ENCODE data around the gene ENOPH1.
"Not testable (repeated sequence)": the region's sequence is repeated elsewhere in the genome, so short reads cannot be mapped to it uniquely, and the experiment has no call there.

Gene ENOPH1

GRCh38 chr4:82475931-82476330 is 45.5 kb downstream of the ENOPH1 start:
- not testable (repeated sequence) for H3K27ac Mint-ChIP-seq, H3K9me3 Mint-ChIP-seq, H3K4me1 Mint-ChIP-seq

GRCh38 chr4:82477469-82477868 is 47.1 kb downstream of the ENOPH1 start:
- peaks cover 25% of the 10 kb centered on the region for H3K36me3 Mint-ChIP-seq
- not testable (repeated sequence) for H3K4me1 Mint-ChIP-seq, H3K27ac Mint-ChIP-seq, ATAC-seq, H3K4me3 Mint-ChIP-seq, H3K9me3 Mint-ChIP-seq, H3K27me3 Mint-ChIP-seq

More at GRCh38 chr4:82475931-82476330, 45.5 kb downstream of the ENOPH1 start:
- H3K36me3 Mint-ChIP-seq = peaks cover 21% of the 10 kb centered on the region
- not testable (repeated sequence) for H3K4me3 Mint-ChIP-seq, H3K27me3 Mint-ChIP-seq, ATAC-seq

- H3K27ac Mint-ChIP-seq = no peak overlapping the region
- no peaks in the 10 kb centered on the region for H3K9me3 Mint-ChIP-seq
- ATAC-seq = no peak
- no peaks in the 10 kb centered on the region for H3K27me3 Mint-ChIP-seq
- H3K4me1 Mint-ChIP-seq = no peaks in the 10 kb centered on the region
- peaks cover 25% of the 10 kb centered on the region for H3K36me3 Mint-ChIP-seq
- H3K4me3 Mint-ChIP-seq = no peak overlapping the region
Measured at GRCh38 chr4:82479562-82479961, 49.2 kb downstream of the ENOPH1 start.

- no peak for ATAC-seq
- Mint-ChIP-seq H3K36me3 (peaks cover 25% of the 10 kb centered on the region), H3K4me1 (no peaks in the 10 kb centered on the region), H3K9me3 (no peaks in the 10 kb centered on the region), H3K27ac (no peak overlapping the region), H3K4me3 (no peak overlapping the region), H3K27me3 (no peaks in the 10 kb centered on the region)
Measured at GRCh38 chr4:82480771-82481505, 50.5 kb downstream of the ENOPH1 start.

- Mint-ChIP-seq H3K4me1 (no peaks in the 10 kb centered on the region), H3K9me3 (no peaks in the 10 kb centered on the region)
Measured at GRCh38 chr4:82481506-82481840, 51.1 kb downstream of the ENOPH1 start.

GRCh38 chr4:82482387-82482786 is 52.0 kb downstream of the ENOPH1 start:
- Mint-ChIP-seq H3K9me3 (no peaks in the 10 kb centered on the region), H3K27ac (no peak overlapping the region), H3K4me3 (no peak overlapping the region), H3K27me3 (no peaks in the 10 kb centered on the region), H3K36me3 (peaks cover 25% of the 10 kb centered on the region), H3K4me1 (no peaks in the 10 kb centered on the region)
- ATAC-seq = no peak

More at GRCh38 chr4:82481506-82481840, 51.1 kb downstream of the ENOPH1 start:
- Mint-ChIP-seq H3K36me3 (peaks cover 25% of the 10 kb centered on the region), H3K4me3 (no peak overlapping the region), H3K27ac (no peak overlapping the region), H3K27me3 (no peaks in the 10 kb centered on the region)
- no peak for ATAC-seq

- H3K9me3 Mint-ChIP-seq = no peaks in the 10 kb centered on the region
- peaks cover 11% of the 10 kb centered on the region for H3K36me3 Mint-ChIP-seq
- H3K4me3 Mint-ChIP-seq = no peak overlapping the region
- ATAC-seq = no peak
- H3K27me3 Mint-ChIP-seq = no peaks in the 10 kb centered on the region
- H3K27ac Mint-ChIP-seq = no peak overlapping the region
- no peaks in the 10 kb centered on the region for H3K4me1 Mint-ChIP-seq
Measured at GRCh38 chr4:82484996-82485783, 54.8 kb downstream of the ENOPH1 start.

GRCh38 chr4:82489076-82489475 is 58.7 kb downstream of the ENOPH1 start:
- no peak for ATAC-seq
- Mint-ChIP-seq H3K27me3 (no peaks in the 10 kb centered on the region), H3K36me3 (no peaks in the 10 kb centered on the region), H3K27ac (no peak overlapping the region), H3K9me3 (no peaks in the 10 kb centered on the region), H3K4me1 (no peaks in the 10 kb centered on the region), H3K4me3 (no peak overlapping the region)

GRCh38 chr4:82489987-82490386 is 59.6 kb downstream of the ENOPH1 start:
- Mint-ChIP-seq H3K27me3 (no peaks in the 10 kb centered on the region), H3K36me3 (no peaks in the 10 kb centered on the region), H3K4me3 (no peak overlapping the region), H3K9me3 (no peaks in the 10 kb centered on the region), H3K4me1 (no peaks in the 10 kb centered on the region), H3K27ac (no peak overlapping the region)
- no peak for ATAC-seq

GRCh38 chr4:82491251-82491960 is 61.0 kb downstream of the ENOPH1 start:
- no peaks in the 10 kb centered on the region for H3K4me1 Mint-ChIP-seq
- ATAC-seq = no peak
- H3K4me3 Mint-ChIP-seq = no peak overlapping the region
- no peaks in the 10 kb centered on the region for H3K36me3 Mint-ChIP-seq
- no peaks in the 10 kb centered on the region for H3K9me3 Mint-ChIP-seq
- no peaks in the 10 kb centered on the region for H3K27me3 Mint-ChIP-seq
- no peak overlapping the region for H3K27ac Mint-ChIP-seq

GRCh38 chr4:82493721-82494425 is 63.5 kb downstream of the ENOPH1 start:
- H3K9me3 Mint-ChIP-seq = no peaks in the 10 kb centered on the region
- ATAC-seq = no peak
- H3K4me3 Mint-ChIP-seq = no peak overlapping the region
- H3K27me3 Mint-ChIP-seq = no peaks in the 10 kb centered on the region
- H3K27ac Mint-ChIP-seq = no peak overlapping the region
- H3K36me3 Mint-ChIP-seq = no peaks in the 10 kb centered on the region
- H3K4me1 Mint-ChIP-seq = no peaks in the 10 kb centered on the region

- Mint-ChIP-seq H3K4me1 (no peaks in the 10 kb centered on the region), H3K4me3 (no peak overlapping the region), H3K36me3 (no peaks in the 10 kb centered on the region), H3K27ac (no peak overlapping the region), H3K9me3 (no peaks in the 10 kb centered on the region), H3K27me3 (no peaks in the 10 kb centered on the region)
- ATAC-seq = no peak
Measured at GRCh38 chr4:82495666-82496065, 65.3 kb downstream of the ENOPH1 start.

GRCh38 chr4:82496349-82496748 is 66.0 kb downstream of the ENOPH1 start:
- Mint-ChIP-seq H3K36me3 (no peaks in the 10 kb centered on the region), H3K9me3 (no peaks in the 10 kb centered on the region), H3K4me1 (no peaks in the 10 kb centered on the region), H3K27ac (no peak overlapping the region), H3K27me3 (no peaks in the 10 kb centered on the region), H3K4me3 (no peak overlapping the region)
- no peak for ATAC-seq

- Mint-ChIP-seq H3K4me3 (no peak overlapping the region), H3K36me3 (no peaks in the 10 kb centered on the region), H3K4me1 (no peaks in the 10 kb centered on the region), H3K27me3 (no peaks in the 10 kb centered on the region), H3K27ac (no peak overlapping the region), H3K9me3 (no peaks in the 10 kb centered on the region)
- ATAC-seq = no peak
Measured at GRCh38 chr4:82499738-82500434, 69.5 kb downstream of the ENOPH1 start.
